Measurements from ENCODE around the gene PCDHAC2.

PCDHAC2 gene

DNA sequence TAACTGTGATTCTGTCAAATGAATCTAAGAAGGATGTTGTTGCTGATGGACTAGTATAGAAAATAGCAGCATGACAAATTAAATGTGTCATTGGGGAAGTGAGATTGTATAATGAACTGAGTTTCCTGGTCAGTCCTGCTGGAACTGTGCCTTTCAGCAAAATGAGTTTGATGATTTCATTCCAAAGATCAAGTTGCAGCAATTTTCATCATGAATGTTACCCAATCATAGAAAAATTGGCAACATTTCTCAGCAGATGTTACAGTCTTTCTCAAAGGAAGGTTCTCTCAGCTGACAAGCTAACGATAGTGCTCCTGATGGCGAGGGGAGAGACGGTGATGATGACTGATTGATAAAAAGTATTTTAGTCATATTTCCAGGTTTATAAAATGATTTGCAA is 10.7 kb downstream of the PCDHAC2 start:
- no peak for TF ChIP-seq EP300 (IDR thresholded peaks at IDR 0.05; ENCODE audit: borderline replicate concordance)
- TF ChIP-seq, protein P1, sequence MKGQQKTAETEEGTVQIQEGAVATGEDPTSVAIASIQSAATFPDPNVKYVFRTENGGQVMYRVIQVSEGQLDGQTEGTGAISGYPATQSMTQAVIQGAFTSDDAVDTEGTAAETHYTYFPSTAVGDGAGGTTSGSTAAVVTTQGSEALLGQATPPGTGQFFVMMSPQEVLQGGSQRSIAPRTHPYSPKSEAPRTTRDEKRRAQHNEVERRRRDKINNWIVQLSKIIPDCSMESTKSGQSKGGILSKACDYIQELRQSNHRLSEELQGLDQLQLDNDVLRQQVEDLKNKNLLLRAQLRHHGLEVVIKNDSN (IDR thresholded peaks at IDR 0.05) = no peak
- TF ChIP-seq CREB1 (IDR thresholded peaks at IDR 0.05; ENCODE audit: low read depth) = no peak
- TF ChIP-seq YY1 (IDR thresholded peaks at IDR 0.05; ENCODE audit: low read depth) = no peak
- no peak for TF ChIP-seq TCF12 (IDR thresholded peaks at IDR 0.05; ENCODE audit: low read depth)
- no peak for TF ChIP-seq ZBTB7A (IDR thresholded peaks at IDR 0.05; ENCODE audit: low read depth)

DNA sequence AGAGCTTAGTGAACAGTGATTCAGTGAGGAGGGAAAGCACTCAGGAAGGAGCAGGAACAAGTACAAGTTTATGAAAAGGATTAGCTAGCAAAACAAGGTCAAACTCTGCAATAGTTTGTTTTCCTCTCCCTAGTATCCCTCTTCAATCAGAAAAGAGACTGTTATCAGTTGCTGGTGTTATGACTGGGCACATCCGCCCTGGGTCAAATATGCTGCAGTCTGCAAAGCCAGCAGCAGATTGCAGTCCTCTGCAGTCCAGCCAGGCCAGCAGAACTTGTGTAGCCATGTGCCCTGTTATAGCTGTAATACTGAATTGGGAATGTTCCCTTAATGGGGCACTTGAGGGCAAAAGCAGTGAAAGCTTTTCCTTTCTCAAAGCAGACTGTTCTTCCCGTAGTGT is 12.0 kb downstream of the PCDHAC2 start:
- TF ChIP-seq FOXM1 (IDR thresholded peaks at IDR 0.05; ENCODE audit: borderline replicate concordance, low read depth) (no peak), CEBPB (IDR thresholded peaks at IDR 0.05) (no peak), RAD21 (IDR thresholded peaks at IDR 0.05; ENCODE audit: low read depth) (no peak), EGR1 (IDR thresholded peaks at IDR 0.05) (no peak), CREB1 (IDR thresholded peaks at IDR 0.05; ENCODE audit: low read depth) (no peak)
- TF ChIP-seq, protein P2, sequence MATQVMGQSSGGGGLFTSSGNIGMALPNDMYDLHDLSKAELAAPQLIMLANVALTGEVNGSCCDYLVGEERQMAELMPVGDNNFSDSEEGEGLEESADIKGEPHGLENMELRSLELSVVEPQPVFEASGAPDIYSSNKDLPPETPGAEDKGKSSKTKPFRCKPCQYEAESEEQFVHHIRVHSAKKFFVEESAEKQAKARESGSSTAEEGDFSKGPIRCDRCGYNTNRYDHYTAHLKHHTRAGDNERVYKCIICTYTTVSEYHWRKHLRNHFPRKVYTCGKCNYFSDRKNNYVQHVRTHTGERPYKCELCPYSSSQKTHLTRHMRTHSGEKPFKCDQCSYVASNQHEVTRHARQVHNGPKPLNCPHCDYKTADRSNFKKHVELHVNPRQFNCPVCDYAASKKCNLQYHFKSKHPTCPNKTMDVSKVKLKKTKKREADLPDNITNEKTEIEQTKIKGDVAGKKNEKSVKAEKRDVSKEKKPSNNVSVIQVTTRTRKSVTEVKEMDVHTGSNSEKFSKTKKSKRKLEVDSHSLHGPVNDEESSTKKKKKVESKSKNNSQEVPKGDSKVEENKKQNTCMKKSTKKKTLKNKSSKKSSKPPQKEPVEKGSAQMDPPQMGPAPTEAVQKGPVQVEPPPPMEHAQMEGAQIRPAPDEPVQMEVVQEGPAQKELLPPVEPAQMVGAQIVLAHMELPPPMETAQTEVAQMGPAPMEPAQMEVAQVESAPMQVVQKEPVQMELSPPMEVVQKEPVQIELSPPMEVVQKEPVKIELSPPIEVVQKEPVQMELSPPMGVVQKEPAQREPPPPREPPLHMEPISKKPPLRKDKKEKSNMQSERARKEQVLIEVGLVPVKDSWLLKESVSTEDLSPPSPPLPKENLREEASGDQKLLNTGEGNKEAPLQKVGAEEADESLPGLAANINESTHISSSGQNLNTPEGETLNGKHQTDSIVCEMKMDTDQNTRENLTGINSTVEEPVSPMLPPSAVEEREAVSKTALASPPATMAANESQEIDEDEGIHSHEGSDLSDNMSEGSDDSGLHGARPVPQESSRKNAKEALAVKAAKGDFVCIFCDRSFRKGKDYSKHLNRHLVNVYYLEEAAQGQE (IDR thresholded peaks at IDR 0.05; ENCODE audit: low read depth) = no peak

DNA sequence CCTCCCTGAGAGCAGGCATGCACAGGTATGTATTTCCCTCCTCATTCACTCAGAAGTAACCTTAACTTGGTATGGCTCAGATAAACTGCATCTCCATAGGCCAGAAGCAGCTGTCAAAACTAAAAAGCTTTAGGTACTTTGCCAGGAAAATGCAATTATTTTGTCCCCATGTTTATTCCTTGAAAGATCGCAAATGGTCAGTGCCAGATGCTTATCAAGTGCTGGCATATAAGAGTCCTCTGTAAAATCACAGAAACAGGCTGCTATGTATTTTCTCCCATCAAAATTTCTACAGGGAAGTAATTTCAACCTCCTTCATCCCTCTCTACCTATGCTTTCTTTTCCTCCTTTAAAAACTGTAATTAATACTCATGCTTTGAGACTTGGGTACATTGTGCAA is 12.7 kb downstream of the PCDHAC2 start:
- TF ChIP-seq, protein P2 (IDR thresholded peaks at IDR 0.05; ENCODE audit: low read depth) = no peak

DNA sequence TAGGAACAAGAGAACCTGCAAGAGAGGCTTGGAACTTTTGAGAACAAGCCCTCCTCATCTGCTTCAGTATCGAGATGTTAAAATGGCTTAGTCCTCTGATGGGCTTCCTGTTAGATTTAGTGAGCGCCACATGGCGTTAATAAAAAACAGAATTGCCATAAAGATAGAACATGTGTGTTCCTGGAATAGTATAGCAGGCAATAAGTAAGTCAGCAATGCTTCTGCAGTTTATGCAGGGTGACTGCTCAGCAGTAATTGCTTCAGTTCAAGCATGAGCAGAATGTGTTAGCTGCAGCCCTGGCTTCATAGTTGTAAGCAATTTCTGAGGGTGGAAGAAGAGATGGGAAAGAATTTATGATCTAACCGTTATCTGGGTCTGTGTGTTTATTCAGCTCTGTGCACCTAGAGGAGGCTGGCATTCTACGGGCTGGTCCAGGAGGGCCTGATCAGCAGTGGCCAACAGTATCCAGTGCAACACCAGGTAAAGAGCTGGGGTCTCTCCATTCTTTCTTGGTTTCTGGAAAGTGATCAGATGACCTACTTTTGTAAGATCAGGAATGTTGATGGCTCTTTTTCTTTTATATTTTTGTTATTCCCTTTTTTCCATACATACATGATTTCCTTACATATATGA is 15.9 kb downstream of the PCDHAC2 start:
- TF ChIP-seq FOXM1 (IDR thresholded peaks at IDR 0.05; ENCODE audit: borderline replicate concordance, low read depth) (no peak), RAD21 (IDR thresholded peaks at IDR 0.05; ENCODE audit: low read depth) (no peak), NFIC (IDR thresholded peaks at IDR 0.05) (no peak), EGR1 (IDR thresholded peaks at IDR 0.05) (no peak), ZBTB7A (IDR thresholded peaks at IDR 0.05; ENCODE audit: low read depth) (no peak)
- TF ChIP-seq, protein P3, sequence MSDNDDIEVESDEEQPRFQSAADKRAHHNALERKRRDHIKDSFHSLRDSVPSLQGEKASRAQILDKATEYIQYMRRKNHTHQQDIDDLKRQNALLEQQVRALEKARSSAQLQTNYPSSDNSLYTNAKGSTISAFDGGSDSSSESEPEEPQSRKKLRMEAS (IDR thresholded peaks at IDR 0.05) = no peak

DNA sequence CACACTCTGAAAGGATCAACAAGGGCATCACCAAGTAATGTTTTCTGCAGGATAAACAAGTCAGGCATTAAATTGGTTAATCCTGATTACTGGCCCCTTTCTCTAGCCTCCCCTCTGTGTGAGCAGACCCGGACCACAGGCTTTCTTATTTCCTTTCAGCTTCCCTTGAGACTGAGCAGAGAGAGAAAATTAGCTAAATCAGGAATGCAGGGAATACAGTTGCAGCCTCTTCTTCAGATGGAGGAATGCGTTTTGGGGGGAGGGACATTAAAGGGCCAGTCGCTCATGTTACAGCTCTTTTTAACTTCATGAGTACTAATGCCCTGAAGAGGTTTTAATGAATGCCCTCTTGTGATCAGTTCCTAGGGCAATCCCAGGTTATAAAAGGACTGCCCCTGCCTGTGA is 19.8 kb downstream of the PCDHAC2 start:
- no peak for TF ChIP-seq NFIC (IDR thresholded peaks at IDR 0.05)
- TF ChIP-seq, protein P1 (IDR thresholded peaks at IDR 0.05) = no peak
- no peak for TF ChIP-seq RAD21 (IDR thresholded peaks at IDR 0.05; ENCODE audit: low read depth)
- no peak for TF ChIP-seq EGR1 (IDR thresholded peaks at IDR 0.05)
- no peak for TF ChIP-seq YY1 (IDR thresholded peaks at IDR 0.05; ENCODE audit: low read depth)
- TF ChIP-seq CEBPB (IDR thresholded peaks at IDR 0.05) = no peak
- TF ChIP-seq CREB1 (IDR thresholded peaks at IDR 0.05; ENCODE audit: low read depth) = no peak
- no peak for TF ChIP-seq ZBTB7A (IDR thresholded peaks at IDR 0.05; ENCODE audit: low read depth)
- TF ChIP-seq, protein P3 (IDR thresholded peaks at IDR 0.05) = no peak
- no peak for TF ChIP-seq TAF1 (IDR thresholded peaks at IDR 0.05; ENCODE audit: low read depth)
- no peak for TF ChIP-seq FOXM1 (IDR thresholded peaks at IDR 0.05; ENCODE audit: borderline replicate concordance, low read depth)
- TF ChIP-seq EP300 (IDR thresholded peaks at IDR 0.05; ENCODE audit: borderline replicate concordance) = no peak

DNA sequence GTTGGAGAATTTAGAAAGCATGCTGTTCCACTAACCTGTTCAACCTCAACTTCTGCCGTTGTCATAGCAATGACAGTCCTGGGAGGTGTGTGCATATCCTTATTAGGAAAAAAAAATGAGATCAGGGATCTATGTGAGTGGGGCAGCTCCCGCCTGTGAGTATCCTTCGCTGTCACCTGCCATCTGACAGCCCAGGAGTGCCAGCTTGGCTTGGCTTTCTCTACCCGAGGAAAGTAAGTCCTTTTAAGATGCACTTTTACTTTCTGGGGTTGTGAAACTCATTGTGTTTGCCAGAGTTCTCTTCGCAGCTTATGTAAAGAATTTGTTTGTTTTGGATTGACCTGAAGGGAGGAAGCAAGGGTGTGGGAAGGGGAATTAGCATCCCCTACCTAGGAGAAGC is 21.8 kb downstream of the PCDHAC2 start:
- TF ChIP-seq RAD21 (IDR thresholded peaks at IDR 0.05; ENCODE audit: low read depth) (no peak), CEBPB (IDR thresholded peaks at IDR 0.05) (no peak), YY1 (IDR thresholded peaks at IDR 0.05; ENCODE audit: low read depth) (no peak), TEAD4 (IDR thresholded peaks at IDR 0.05) (no peak), FOXM1 (IDR thresholded peaks at IDR 0.05; ENCODE audit: borderline replicate concordance, low read depth) (no peak), TAF1 (IDR thresholded peaks at IDR 0.05; ENCODE audit: low read depth) (no peak), NFIC (IDR thresholded peaks at IDR 0.05) (no peak), TCF12 (IDR thresholded peaks at IDR 0.05; ENCODE audit: low read depth) (no peak), CREB1 (IDR thresholded peaks at IDR 0.05; ENCODE audit: low read depth) (no peak), EGR1 (IDR thresholded peaks at IDR 0.05) (no peak), ZBTB7A (IDR thresholded peaks at IDR 0.05; ENCODE audit: low read depth) (no peak)
- TF ChIP-seq, protein P1 (IDR thresholded peaks at IDR 0.05) = no peak
- TF ChIP-seq, protein P3 (IDR thresholded peaks at IDR 0.05) = no peak

Data from Ishikawa (cell line).